ENCODE measurements around the gene ARHGAP19.
"Not testable (repeated sequence)": the region's sequence is repeated elsewhere in the genome, so short reads cannot be mapped to it uniquely, and the experiment has no call there.

ARHGAP19 gene

GRCh38 chr10:97321032-97321803, 28.8 kb upstream of the ARHGAP19 start:
- DNase-seq: peak; percentile 36

DNA sequence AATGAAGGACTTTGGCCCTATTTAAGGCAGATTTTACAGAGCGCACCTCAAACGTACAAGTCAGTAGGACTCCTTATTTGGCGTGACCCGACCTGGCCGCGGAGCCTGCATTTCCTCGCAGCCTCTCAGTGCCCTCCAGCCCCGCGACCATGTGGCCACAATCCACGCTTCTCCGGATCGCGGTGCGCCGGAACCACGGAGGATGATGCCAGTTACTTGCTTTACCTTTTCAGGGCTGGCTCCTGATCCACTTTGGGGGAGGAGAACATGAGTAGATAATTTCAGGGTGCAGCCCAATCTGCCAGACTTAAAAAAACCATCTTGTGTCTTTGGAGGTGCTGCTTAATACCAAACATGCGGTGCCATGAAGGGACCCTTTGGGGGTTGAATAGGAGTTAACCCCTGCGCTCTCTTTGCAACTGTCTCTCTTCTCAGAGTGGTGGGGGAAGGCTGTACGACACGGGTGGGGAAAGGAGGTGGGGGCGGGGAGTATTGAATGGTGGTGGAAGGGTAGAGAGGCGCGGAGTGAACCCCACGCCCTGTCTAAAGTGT, 28.1 kb upstream of the ARHGAP19 start:
- DNase-seq: peak; percentile 59

DNA sequence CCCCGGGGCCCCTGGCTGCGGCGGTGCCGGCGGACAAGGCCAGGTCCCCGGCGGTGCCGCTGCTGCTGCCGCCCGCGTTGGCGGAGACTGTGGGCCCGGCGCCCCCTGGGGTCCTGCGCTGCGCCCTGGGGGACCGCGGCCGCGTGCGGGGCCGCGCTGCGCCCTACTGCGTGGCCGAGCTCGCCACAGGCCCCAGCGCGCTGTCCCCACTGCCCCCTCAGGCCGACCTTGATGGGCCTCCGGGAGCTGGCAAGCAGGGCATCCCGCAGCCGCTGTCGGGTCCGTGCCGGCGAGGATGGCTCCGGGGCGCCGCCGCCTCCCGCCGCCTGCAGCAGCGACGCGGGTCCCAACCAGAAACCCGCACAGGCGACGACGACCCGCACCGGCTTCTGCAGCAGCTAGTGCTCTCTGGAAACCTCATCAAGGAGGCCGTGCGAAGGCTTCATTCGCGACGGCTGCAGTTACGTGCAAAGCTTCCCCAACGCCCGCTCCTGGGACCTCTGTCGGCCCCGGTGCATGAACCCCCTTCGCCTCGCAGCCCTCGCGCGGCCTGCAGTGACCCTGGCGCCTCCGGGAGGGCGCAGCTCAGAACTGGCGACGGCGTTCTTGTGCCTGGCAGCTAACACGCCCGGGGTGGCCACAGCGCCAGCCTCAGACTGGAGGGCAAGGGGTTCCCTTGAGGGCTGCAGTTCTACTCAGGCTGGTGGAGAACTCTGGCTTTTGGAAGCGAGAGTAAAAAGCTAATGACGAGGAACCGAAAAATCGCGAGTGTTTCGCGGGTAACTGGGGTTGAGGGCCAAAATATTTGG, 27.4 kb upstream of the ARHGAP19 start:
- DNase-seq: peak; percentile 80

DNA sequence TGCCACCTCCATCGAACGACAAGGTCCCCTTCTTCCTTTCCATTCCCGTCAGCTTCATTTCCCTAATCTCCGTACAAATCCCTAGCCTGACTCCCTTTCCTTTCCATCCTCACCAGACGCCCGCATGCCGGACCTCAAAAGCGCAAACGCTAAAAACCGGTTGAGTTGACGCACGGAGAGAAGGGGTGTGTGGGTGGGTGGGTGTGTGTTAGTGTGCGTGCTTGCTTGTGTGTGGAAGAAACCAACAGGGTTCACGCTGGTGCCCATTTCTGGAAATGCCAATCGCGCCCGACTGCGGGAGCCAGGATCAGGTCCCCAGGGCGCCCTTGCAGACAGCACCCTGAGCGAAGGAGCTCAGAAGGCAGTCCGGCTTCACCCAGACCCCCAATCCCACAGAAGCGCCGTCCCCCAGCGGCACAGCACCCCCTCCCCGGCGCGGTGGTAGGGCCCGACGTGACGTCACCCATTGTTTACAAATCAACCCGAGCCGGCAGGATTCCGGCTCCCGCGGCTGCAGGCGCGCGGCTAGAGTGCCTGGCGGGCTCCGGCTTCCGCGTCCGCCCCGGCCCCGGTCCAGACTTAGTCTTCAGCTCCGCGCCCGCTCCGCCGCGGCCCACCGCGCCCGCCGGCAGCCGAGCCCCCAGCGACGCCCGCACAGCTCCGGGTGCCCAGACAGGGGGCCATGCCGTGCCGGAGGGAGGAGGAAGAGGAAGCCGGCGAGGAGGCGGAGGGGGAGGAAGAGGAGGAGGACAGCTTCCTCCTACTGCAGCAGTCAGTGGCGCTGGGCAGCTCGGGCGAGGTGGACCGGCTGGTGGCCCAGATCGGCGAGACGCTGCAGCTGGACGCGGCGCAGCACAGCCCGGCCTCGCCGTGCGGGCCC, 26.6 kb upstream of the ARHGAP19 start, which contains the start of gene FRAT1:
FRAT1 (plus strand) TSS at position 500 of the 880 bp plus-strand sequence; CDS start at position 683, 183 bp downstream.
- DNase-seq: peak; percentile 94

GRCh38 chr10:97314671-97315070, 22.2 kb upstream of the ARHGAP19 start:
- no peak for DNase-seq

GRCh38 chr10:97312897-97313296, 20.5 kb upstream of the ARHGAP19 start:
- DNase-seq: no peak

DNA sequence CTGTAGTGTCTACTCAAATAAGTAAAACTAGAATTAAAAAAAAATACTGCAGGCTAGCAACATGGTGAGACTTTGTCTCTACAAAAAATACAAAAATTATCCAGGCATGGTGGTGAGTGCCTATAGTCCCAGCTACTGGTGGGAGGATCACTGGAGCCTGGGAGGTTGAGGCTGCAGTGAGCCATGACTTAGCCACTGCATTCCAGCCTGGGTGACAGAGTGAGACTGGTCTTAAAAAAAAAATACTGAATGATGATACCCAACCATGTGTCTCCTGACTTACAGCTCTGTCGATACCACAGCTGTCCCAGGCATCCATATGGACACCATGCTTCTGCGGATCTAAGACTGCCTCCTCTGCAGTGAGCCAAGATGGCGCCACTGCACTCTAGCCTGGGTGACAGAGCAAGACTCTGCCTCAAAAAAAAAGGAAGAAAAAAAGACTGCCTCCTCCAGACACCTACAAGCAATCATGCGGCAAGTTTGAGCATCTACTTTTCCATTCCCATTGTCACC, 18.7 kb upstream of the ARHGAP19 start:
- no peak for DNase-seq

GRCh38 chr10:97307866-97308780, 15.7 kb upstream of the ARHGAP19 start:
- DNase-seq: no peak

DNA sequence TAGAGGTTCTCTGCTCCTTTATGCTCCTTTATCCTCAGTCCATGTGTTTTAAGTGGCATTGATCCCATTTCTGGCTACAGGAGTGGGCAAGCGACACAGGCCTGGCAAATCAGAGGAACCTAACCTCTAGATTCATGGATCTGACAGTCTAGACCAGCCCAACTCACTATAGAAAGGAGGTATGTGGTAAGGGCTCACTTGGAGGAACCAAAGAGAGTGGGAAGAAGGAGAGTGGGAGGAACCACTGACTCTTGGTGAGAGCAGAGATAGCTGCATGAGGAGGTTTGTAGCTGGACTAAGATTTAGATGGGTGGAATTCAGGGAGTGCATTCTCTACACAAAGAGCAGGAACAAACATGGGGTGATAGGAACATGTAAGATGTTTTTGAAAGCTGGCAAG, 15.0 kb upstream of the ARHGAP19 start:
- no peak for DNase-seq

DNA sequence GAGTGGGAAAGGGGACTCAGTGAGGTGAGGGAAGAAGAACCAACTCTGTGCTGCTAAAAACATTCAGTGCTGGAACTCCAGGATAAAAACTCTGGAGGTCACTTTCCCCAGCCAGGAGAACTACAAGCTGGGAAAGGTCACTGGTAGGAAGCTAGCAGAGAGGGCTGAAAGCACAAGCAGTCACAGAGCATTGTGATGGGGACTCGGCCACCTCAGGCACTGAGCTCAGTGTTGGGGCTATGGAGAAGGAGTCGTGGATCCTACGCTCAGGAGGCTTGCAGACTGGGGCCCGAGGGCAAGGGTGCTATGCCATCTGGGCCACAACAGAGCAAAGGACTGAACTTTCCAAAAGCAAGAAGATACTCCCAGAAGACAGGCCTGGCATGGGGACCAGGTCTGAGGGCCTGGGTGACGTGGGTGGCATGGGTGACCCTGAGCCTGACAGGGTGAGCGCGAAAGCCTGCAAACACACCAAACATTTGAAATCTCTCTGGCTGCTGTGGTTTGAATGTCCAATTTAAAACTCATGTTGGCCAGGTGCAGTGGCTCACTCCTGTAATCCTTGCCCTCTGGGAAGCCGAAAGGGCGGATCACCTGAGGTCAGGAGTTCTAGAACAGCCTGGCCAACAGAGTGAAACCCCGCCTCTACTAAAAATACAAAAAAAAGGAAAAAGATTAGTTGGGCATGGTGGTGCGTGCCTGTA, 9.8 kb upstream of the ARHGAP19 start:
- no peak for DNase-seq

GRCh38 chr10:97300980-97301379, 8.5 kb upstream of the ARHGAP19 start:
- DNase-seq: no peak

- no peak for DNase-seq
Observed at GRCh38 chr10:97298223-97298571, 5.8 kb upstream of the ARHGAP19 start.

- no peak for DNase-seq
Observed at GRCh38 chr10:97297556-97298222, 5.3 kb upstream of the ARHGAP19 start.

DNA sequence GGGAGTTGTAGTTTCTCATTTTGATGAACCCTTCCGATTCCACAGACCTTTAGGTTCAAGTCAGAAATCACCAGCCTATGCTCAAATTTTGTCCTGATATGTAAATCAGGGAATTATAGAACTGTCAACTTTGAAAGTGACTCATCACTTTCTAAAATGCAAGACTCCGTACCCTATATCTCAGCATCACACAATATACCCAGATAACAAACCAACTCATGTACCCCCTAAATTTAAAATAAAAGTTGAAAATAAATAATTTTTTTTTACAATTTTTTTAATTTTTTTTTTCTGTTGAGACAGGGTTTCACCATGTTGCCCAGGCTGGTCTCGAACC, 393 bp upstream of the ARHGAP19 start:
- DNase-seq: no peak

- no peak for DNase-seq
Observed at GRCh38 chr10:97291357-97292096, 910 bp downstream of the ARHGAP19 start.

GRCh38 chr10:97290576-97291356, 1.7 kb downstream of the ARHGAP19 start:
- DNase-seq: not testable (repeated sequence)

- not testable (repeated sequence) for DNase-seq
Observed at GRCh38 chr10:97290076-97290475, 2.4 kb downstream of the ARHGAP19 start.

GRCh38 chr10:97280783-97281182, 11.7 kb downstream of the ARHGAP19 start:
- no peak for DNase-seq
